ENCODE measurements around the gene SBF1. TPM values are rescaled to one million over a fixed set of nuclear protein-coding genes. Genes with fewer than 3 reads are reported as not detected.
A peak's percentile ranks its signal among the peaks of the same experiment; 100 is the strongest.

The SBF1 gene
- total RNA-seq, 1 donor from 2014 or later: 206 TPM

DNA sequence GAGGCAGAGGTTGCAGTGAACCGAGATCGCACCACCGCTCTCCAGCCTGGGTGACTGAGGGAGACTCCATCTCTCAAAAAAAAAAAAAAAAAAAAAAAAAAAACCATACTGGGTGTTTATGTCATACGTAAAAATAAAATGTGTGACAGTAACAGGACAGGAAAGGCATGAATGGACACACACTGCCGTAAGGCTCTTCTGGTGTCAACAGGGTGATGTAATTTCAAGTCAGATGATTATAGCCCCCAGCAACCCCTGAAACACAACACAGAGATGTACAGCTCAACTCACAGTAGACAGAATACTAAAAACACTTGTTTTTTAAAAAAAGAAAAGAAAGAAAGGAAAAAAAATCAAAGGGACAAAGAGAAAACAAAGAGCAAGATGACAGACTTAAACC, 22.2 kb downstream of the SBF1 start:
- peaks cover 16% of the 10 kb centered on the region for H3K9me3 Mint-ChIP-seq (ENCODE audit: unreplicated experiment)
- TF ChIP-seq, protein P1, sequence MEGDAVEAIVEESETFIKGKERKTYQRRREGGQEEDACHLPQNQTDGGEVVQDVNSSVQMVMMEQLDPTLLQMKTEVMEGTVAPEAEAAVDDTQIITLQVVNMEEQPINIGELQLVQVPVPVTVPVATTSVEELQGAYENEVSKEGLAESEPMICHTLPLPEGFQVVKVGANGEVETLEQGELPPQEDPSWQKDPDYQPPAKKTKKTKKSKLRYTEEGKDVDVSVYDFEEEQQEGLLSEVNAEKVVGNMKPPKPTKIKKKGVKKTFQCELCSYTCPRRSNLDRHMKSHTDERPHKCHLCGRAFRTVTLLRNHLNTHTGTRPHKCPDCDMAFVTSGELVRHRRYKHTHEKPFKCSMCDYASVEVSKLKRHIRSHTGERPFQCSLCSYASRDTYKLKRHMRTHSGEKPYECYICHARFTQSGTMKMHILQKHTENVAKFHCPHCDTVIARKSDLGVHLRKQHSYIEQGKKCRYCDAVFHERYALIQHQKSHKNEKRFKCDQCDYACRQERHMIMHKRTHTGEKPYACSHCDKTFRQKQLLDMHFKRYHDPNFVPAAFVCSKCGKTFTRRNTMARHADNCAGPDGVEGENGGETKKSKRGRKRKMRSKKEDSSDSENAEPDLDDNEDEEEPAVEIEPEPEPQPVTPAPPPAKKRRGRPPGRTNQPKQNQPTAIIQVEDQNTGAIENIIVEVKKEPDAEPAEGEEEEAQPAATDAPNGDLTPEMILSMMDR (IDR thresholded peaks at IDR 0.05; ENCODE audit: partially characterized antibody, unreplicated experiment): no peak
- H3K36me3 Mint-ChIP-seq (ENCODE audit: unreplicated experiment): peaks cover 3% of the 10 kb centered on the region
- no peak overlapping the region for H3K27ac Mint-ChIP-seq (ENCODE audit: unreplicated experiment)
- no peak for DNase-seq
- no peak overlapping the region for H3K4me3 Mint-ChIP-seq (ENCODE audit: unreplicated experiment)
- peaks cover 4% of the 10 kb centered on the region for H3K4me1 Mint-ChIP-seq (ENCODE audit: low read depth, unreplicated experiment)
- H3K27me3 Mint-ChIP-seq (ENCODE audit: unreplicated experiment): peaks cover 13% of the 10 kb centered on the region

DNA sequence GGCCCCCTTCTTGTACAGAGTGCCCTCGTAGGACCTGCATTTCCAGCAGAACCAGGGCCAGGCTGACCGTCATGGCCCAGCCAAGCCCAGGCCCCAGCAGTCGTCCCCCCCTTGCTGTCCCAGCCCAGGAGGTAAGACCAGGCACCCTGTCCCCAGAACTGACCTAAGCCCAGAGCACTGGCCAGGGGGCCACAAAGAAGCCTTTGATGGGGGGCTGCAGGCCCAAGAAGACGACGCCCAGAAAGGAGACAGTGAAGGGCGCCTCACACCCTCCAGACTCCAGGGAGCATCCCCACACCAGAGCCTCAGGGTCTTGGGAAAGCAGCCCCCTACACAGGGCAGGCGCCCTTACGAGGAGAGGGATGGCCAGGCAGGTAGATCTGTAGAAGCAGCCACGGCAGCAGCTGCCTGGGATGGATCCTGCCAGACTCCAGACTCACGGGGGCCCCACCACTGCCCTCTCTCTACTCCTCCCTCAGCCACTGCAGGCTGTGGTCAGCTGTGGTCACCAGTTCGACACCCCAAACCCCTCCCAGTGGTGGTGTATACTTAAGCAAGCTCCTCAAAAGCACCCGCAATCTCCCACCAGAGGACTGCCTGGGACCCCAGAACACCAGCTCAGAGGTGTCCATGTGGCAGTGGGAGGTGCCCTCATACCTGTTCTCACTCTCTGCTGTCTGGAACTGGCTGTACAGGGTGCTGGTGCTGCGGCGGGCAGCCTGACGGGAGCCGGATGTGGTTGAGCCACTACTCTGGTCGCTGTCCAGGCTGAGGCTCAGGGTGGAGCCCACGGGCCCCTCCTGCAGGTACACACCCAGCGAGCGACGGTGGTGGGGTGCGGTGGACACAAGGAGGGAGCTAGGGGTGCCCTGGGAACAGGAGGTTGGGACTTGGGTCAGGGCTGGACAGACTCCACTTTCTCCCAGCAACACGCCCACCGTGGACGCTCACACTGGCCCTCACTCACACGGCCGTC, 27.0 kb downstream of the SBF1 start:
- Mint-ChIP-seq H3K4me3 (ENCODE audit: unreplicated experiment) (no peak overlapping the region), H3K27ac (ENCODE audit: unreplicated experiment) (peak overlapping the region; percentile 54), H3K36me3 (ENCODE audit: unreplicated experiment) (no peaks in the 10 kb centered on the region), H3K27me3 (ENCODE audit: unreplicated experiment) (peaks cover 34% of the 10 kb centered on the region), H3K4me1 (ENCODE audit: low read depth, unreplicated experiment) (peaks cover 8% of the 10 kb centered on the region), H3K9me3 (ENCODE audit: unreplicated experiment) (peaks cover 37% of the 10 kb centered on the region)
- peak; percentile 12 for DNase-seq
- TF ChIP-seq, protein P1 (IDR thresholded peaks at IDR 0.05; ENCODE audit: partially characterized antibody, unreplicated experiment): no peak

DNA sequence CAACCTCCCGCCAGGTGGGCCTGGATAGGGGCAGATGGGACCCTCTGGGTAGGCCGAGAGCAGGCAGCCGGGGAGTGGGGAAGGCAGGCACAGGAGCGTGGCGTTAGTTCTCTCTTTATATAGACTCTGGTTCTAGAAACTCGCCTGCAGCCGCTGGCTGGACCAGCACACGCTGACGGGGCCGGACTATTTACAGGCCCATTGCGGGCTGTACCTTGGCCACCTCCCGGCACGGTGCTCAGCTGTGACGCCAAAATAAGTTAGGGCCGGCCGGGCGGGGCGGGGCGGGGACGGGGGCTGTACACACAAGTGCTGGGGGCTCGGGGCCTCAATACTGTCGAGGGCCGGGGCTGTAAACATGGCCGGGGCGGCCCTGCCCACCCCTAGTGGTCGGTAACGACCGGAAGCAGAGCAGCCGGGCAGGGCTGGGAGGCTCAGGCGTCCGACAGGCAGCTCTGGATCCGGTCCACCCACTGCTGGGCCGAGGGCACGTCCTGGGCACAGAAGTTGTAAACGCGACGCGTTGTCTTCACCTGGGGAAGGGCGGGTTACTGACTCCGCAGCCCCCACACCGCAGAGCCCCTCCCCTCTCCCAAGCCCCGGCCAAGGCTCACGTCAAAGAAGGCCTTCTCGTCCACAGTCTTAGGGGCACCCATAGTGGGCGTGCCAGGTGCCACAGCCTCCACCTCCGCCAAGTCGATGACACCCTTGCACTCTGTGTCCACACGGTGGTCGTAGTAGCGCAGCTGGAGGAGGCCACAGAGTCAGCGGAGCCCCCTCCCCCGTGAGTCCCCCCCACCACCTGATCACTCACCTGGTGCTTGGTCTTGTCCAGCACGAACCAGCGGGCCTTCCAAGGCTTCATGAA, 27.9 kb downstream of the SBF1 start:
- Mint-ChIP-seq H3K27me3 (ENCODE audit: unreplicated experiment) (peaks cover 37% of the 10 kb centered on the region), H3K36me3 (ENCODE audit: unreplicated experiment) (no peaks in the 10 kb centered on the region), H3K4me1 (ENCODE audit: low read depth, unreplicated experiment) (peaks cover 8% of the 10 kb centered on the region), H3K9me3 (ENCODE audit: unreplicated experiment) (peaks cover 38% of the 10 kb centered on the region), H3K27ac (ENCODE audit: unreplicated experiment) (no peak overlapping the region), H3K4me3 (ENCODE audit: unreplicated experiment) (no peak overlapping the region)
- DNase-seq: no peak
- TF ChIP-seq, protein P1 (IDR thresholded peaks at IDR 0.05; ENCODE audit: partially characterized antibody, unreplicated experiment): no peak

DNA sequence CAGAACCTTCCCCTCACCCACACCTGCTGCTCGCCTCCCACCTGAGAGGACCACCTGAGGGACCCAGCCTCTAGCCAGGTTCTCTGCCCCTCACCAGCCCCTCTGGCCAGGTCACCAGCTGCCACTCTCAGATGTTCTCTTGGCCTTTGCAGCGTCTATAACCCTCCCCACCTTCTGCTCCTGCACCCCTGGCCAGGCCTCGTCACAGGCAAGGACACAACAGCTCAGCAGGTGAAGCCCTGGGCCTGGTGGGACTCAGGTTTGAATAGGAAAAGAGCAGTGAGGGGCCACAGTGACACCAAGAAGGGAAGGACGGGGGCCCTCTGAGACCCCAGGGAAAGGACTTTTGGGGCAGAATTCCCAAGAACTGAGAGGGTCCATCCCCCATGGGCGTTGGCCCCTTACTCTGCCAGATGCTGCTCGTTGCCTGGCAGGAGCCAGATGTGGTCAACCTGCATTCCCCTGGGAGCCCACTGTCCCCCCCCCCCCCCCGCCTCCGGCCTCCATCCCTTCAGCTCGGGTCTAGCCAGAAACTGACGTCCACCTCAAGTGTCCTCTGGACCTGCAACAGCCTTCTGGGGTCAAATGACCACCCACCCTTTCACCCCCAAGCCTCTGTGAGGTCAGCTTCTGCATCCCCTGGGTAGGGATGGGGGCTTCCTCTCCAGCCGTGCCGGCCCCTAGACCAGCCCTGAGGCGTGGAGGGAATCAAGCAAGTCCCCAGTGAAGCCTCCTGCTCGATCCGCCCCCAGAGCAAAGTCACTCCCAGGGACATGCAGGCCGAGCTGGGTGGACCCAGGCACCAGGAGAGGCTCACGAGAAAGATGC, 28.7 kb downstream of the SBF1 start:
- peaks cover 38% of the 10 kb centered on the region for H3K9me3 Mint-ChIP-seq (ENCODE audit: unreplicated experiment)
- H3K4me3 Mint-ChIP-seq (ENCODE audit: unreplicated experiment): no peak overlapping the region
- DNase-seq: peak; percentile 12
- H3K27ac Mint-ChIP-seq (ENCODE audit: unreplicated experiment): no peak overlapping the region
- TF ChIP-seq, protein P1 (IDR thresholded peaks at IDR 0.05; ENCODE audit: partially characterized antibody, unreplicated experiment): no peak
- H3K36me3 Mint-ChIP-seq (ENCODE audit: unreplicated experiment): no peaks in the 10 kb centered on the region
- H3K27me3 Mint-ChIP-seq (ENCODE audit: unreplicated experiment): peaks cover 39% of the 10 kb centered on the region
- H3K4me1 Mint-ChIP-seq (ENCODE audit: low read depth, unreplicated experiment): peaks cover 8% of the 10 kb centered on the region

Data from glutamatergic neuron (in vitro differentiated cells).